Natural killer cell (primary cell): Measurements from ENCODE around the gene SIGLEC14. TPM values are rescaled to one million over a fixed set of nuclear protein-coding genes. Genes with fewer than 3 reads are reported as not detected.

Experiments
- ATAC-seq, 3 donors: fragments of 150-1000 bp in 2 of 3; fragments of 200-7000 bp in 1 of 3; cut with Tn5 transposase; 1 replicate in 1 of 3; 2 replicates in 2 of 3; pipeline ENCODE4 v1.10.0; 2021; ENCODE audit warnings: mild to moderate bottlenecking in 2 of 3, moderate library complexity in 2 of 3
- DNase-seq, 2 donors: peaks; one replicate each; pipeline versions ENCODE4 v3.0.0 to v3.0.0-alpha.2; 2013 to 2021; ENCODE audit warnings: mixed read lengths in 1 of 2
- H3K27ac ChIP-seq: one replicate; pipeline ENCODE4 v1.5.1; 2013; ENCODE audit warnings: mild to moderate bottlenecking, low read length
- H3K27me3 ChIP-seq: one replicate; pipeline ENCODE4 v1.6.1; 2013; ENCODE audit warnings: low read length; ENCODE audit not compliant: control insufficient read depth, insufficient read depth
- H3K36me3 ChIP-seq: one replicate; pipeline ENCODE4 v1.6.1; 2013; ENCODE audit warnings: low read length; ENCODE audit not compliant: control insufficient read depth, insufficient read depth
- H3K4me1 ChIP-seq: one replicate; pipeline ENCODE4 v1.6.1; 2013; ENCODE audit warnings: low read length; ENCODE audit not compliant: control insufficient read depth, insufficient read depth
- H3K4me3 ChIP-seq: one replicate; pipeline ENCODE4 v1.5.1; 2013; ENCODE audit warnings: low read length
- H3K9me3 ChIP-seq: one replicate; pipeline ENCODE4 v1.6.1; 2013; ENCODE audit warnings: low read length; ENCODE audit not compliant: control insufficient read depth, insufficient read depth
- H3K27ac Mint-ChIP-seq, 2 donors: one replicate each; pipeline ENCODE4 v1.8.0; 2022; ENCODE audit warnings: mild to moderate bottlenecking in 2 of 2, mixed read lengths in 2 of 2, moderate library complexity in 1 of 2
- H3K27me3 Mint-ChIP-seq, 2 donors: one replicate each; pipeline ENCODE4 v1.8.0; 2022; ENCODE audit warnings: low read depth in 2 of 2, mixed read lengths in 2 of 2
- H3K36me3 Mint-ChIP-seq: one replicate; pipeline ENCODE4 v1.8.0; 2022; ENCODE audit warnings: mixed read lengths
- H3K4me1 Mint-ChIP-seq, 2 donors: one replicate each; pipeline ENCODE4 v1.8.0; 2022; ENCODE audit warnings: mixed read lengths in 2 of 2
- H3K4me3 Mint-ChIP-seq: one replicate; pipeline ENCODE4 v1.8.0; 2022; ENCODE audit warnings: mild to moderate bottlenecking, moderate library complexity, mixed read lengths
- H3K9me3 Mint-ChIP-seq, 2 donors: one replicate each; pipeline ENCODE4 v1.8.0; 2022; ENCODE audit warnings: mixed read lengths in 2 of 2
- CTCF ChIP-seq: fragments of 200-600 bp; IDR thresholded peaks from one replicate; pipeline ENCODE4 v1.8.0; 2022; ENCODE audit warnings: antibody characterized with exemption
- WGBS: methylation state at CpG from one replicate; pipeline ENCODE4 v1.1.7; 2013; ENCODE audit warnings: missing lambda C conversion rate; ENCODE audit not compliant: insufficient coverage; 5-methylcytosine and 5-hydroxymethylcytosine counted together
- intact Hi-C: fragments of 100-400 bp; cut with micrococcal nuclease; formaldehyde crosslinking; loops from one replicate; pipeline ENCODE4 v1.14.2; 2022
- total RNA-seq, 4 donors: library from RNA; stranded (reverse); fragments of 120-200 nt in 1 of 4; gene quantifications; one replicate each; pipeline versions ENCODE4 v1.2.3 to v1.2.4, GENCODE V29; 2013 to 2022

SIGLEC14 gene
- total RNA-seq, 3 donors from 2014 or later (not counting 1 experiment from before 2014, with no cell fraction given), result 2.7 to 4.9 (median 2.9) TPM

DNA sequence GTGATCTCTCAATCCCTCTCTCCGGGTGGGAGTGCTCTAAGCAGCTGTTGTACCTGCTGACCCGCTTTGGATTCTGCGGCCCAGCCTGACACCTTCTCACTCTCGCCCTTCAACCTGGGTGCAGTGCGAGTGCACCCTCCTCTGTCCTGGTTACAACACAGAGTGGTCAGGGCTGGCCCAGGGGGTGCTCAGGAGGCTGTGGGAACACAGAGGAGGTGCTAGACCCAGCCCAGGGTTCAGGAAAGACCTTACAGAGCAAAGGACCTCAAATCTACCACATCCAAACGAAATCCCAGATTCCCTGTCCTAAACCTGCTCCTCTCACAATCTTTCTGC lies 51.9 kb downstream of the SIGLEC14 start:
- ATAC-seq, result peak in 2 of 3 donors; percentile 1
- H3K27me3 Mint-ChIP-seq, result peaks cover 0 to 2% of the 10 kb centered on the region in 2 donors
- Histone ChIP-seq H3K27me3 (no peaks in the 10 kb centered on the region), H3K27ac (peak overlapping the region; percentile 61), H3K4me3 (peak overlapping the region; percentile 80), H3K36me3 (no peaks in the 10 kb centered on the region), H3K4me1 (peaks cover 22% of the 10 kb centered on the region), H3K9me3 (no peaks in the 10 kb centered on the region)
- WGBS, result 39% methylated on average over 6 of the region's 6 CpGs
- peak overlapping the region; percentile 74 to 92 for H3K27ac Mint-ChIP-seq
- peaks cover 23 to 31% of the 10 kb centered on the region in 2 donors for H3K4me1 Mint-ChIP-seq
- H3K9me3 Mint-ChIP-seq, result peaks cover 0 to 2% of the 10 kb centered on the region in 2 donors
- no peak for DNase-seq
- intact Hi-C loops, result no loop called here
- TF ChIP-seq CTCF, result no peak
- H3K4me3 Mint-ChIP-seq, result peak overlapping the region; percentile 97
- H3K36me3 Mint-ChIP-seq, result no peaks in the 10 kb centered on the region

GRCh38 chr19:51593969-51594773 lies 52.5 kb downstream of the SIGLEC14 start:
- WGBS, result under 1% methylated on average over 61 of the region's 61 CpGs
- peak overlapping the region; percentile 61 for H3K27ac ChIP-seq
- Mint-ChIP-seq H3K4me1 (peaks cover 23 to 31% of the 10 kb centered on the region in 2 donors), H3K9me3 (peaks cover 0 to 2% of the 10 kb centered on the region in 2 donors), H3K4me3 (peak overlapping the region; percentile 97), H3K27ac (peak overlapping the region; percentile 74 to 92), H3K27me3 (peaks cover 0 to 2% of the 10 kb centered on the region in 2 donors), H3K36me3 (no peaks in the 10 kb centered on the region)
- intact Hi-C loops, result no loop called here
- peaks cover 22% of the 10 kb centered on the region for H3K4me1 ChIP-seq
- no peaks in the 10 kb centered on the region for H3K27me3 ChIP-seq
- no peaks in the 10 kb centered on the region for H3K36me3 ChIP-seq
- no peaks in the 10 kb centered on the region for H3K9me3 ChIP-seq
- peak; percentile 94 to 97 for DNase-seq
- peak; percentile 100 for ATAC-seq
- H3K4me3 ChIP-seq, result peak overlapping the region; percentile 80
- no peak for TF ChIP-seq CTCF

- 50% methylated on average over 9 of the region's 10 CpGs for WGBS
- Histone ChIP-seq H3K36me3 (no peaks in the 10 kb centered on the region), H3K4me3 (peak overlapping the region; percentile 80), H3K4me1 (peaks cover 22% of the 10 kb centered on the region), H3K27me3 (no peaks in the 10 kb centered on the region), H3K27ac (no peak overlapping the region), H3K9me3 (no peaks in the 10 kb centered on the region)
- ATAC-seq, result no peak
- Mint-ChIP-seq H3K9me3 (peaks cover 0 to 2% of the 10 kb centered on the region in 2 donors), H3K4me3 (peak overlapping the region; percentile 97), H3K27me3 (peaks cover 0 to 2% of the 10 kb centered on the region in 2 donors), H3K36me3 (peaks cover 2% of the 10 kb centered on the region), H3K27ac (peak overlapping the region in 1 of 2 donors; percentile 92), H3K4me1 (peaks cover 23 to 31% of the 10 kb centered on the region in 2 donors)
- intact Hi-C loops, result no loop called here
- no peak for DNase-seq
- TF ChIP-seq CTCF, result no peak
These were observed 53.3 kb downstream of the SIGLEC14 start for GRCh38 chr19:51593138-51593890.

Other genes with a start within 250 kb of the SIGLEC14 start
- 10 to 100 TPM in 1 of 3 donors, 1 to 10 TPM in 2; 1.7 to 28.9 (median 6.6) TPM for gene SIGLEC10, start 229.2 kb downstream of the SIGLEC14 start, total RNA-seq
- gene SIGLEC8, start 188.4 kb downstream of the SIGLEC14 start, total RNA-seq, result not detected
- gene CEACAM18, start 168.3 kb downstream of the SIGLEC14 start, total RNA-seq, result not detected
- under 1 TPM in 2 of 3 donors, not detected in 1; 0.50 to 0.57 TPM for gene SIGLEC12, start 145.0 kb downstream of the SIGLEC14 start, total RNA-seq
- 1 to 10 TPM in 1 of 3 donors, under 1 TPM in 2; 0.25 to 2.4 (median 0.59) TPM for gene SIGLEC6, start 115.2 kb downstream of the SIGLEC14 start, total RNA-seq
- gene ZNF175, start 75.5 kb downstream of the SIGLEC14 start, total RNA-seq, result 1 to 10 TPM; 3.4 to 4.8 (median 4.0) TPM
- gene SIGLEC5, start 16.4 kb downstream of the SIGLEC14 start, total RNA-seq, result 1 to 10 TPM in 1 of 3 donors, under 1 TPM in 2; 0.54 to 1.0 (median 0.90) TPM
- 1 to 10 TPM; 2.2 to 9.4 (median 3.7) TPM for gene SPACA6, start 46.5 kb upstream of the SIGLEC14 start, total RNA-seq
- not detected for gene HAS1, start 77.2 kb upstream of the SIGLEC14 start, total RNA-seq
- gene FPR1, start 105.1 kb upstream of the SIGLEC14 start, total RNA-seq, result 10 to 100 TPM in 1 of 3 donors, 1 to 10 TPM in 2; 3.4 to 20.2 (median 6.4) TPM
- 1 to 10 TPM in 1 of 3 donors, under 1 TPM in 2; 0.28 to 2.1 (median 0.59) TPM for gene FPR2, start 114.4 kb upstream of the SIGLEC14 start, total RNA-seq
- gene FPR3, start 148.3 kb upstream of the SIGLEC14 start, total RNA-seq, result under 1 TPM in 1 of 3 donors, not detected in 2; 0.28 TPM
- 10 to 100 TPM in 2 of 3 donors, 1 to 10 TPM in 1; 8.5 to 15.6 (median 12.4) TPM for gene ZNF577, start 241.1 kb upstream of the SIGLEC14 start, total RNA-seq